Activated CD8-positive, alpha-beta T cell treated with anti-CD3 and anti-CD28 coated beads for 36 hours (primary cell): Measurements from ENCODE around the gene MAPK14. TPM values are rescaled to one million over a fixed set of nuclear protein-coding genes. Genes with fewer than 3 reads are reported as not detected.
A peak's percentile ranks its signal among the peaks of the same experiment; 100 is the strongest.

Source experiments
- ATAC-seq: fragments of 200-7000 bp; cut with Tn5 transposase; one replicate; pipeline ENCODE4 v1.10.0; 2021; ENCODE audit warnings: mild to moderate bottlenecking, moderate library complexity
- CTCF ChIA-PET: fragments of 350-600 bp; sonication (Branson Sonifier 250); formaldehyde crosslinking; loops from one replicate; lab custom pipeline; 2021; ENCODE audit warnings: antibody characterized with exemption; lab: Charles Lee
- POLR2A ChIA-PET: fragments of 350-600 bp; sonication (Branson Sonifier 250); formaldehyde crosslinking; loops from one replicate; lab custom pipeline; 2021; ENCODE audit warnings: antibody characterized with exemption; lab: Charles Lee
- DNase-seq: peaks from one replicate; pipeline ENCODE4 v3.0.0-alpha.2; 2020
- H3K27ac Mint-ChIP-seq: one replicate; pipeline ENCODE4 v1.8.0; 2021; ENCODE audit warnings: mild to moderate bottlenecking, mixed read lengths
- H3K27me3 Mint-ChIP-seq: one replicate; pipeline ENCODE4 v1.8.0; 2021; ENCODE audit warnings: mixed read lengths
- H3K36me3 Mint-ChIP-seq: one replicate; pipeline ENCODE4 v1.8.0; 2021; ENCODE audit warnings: low read depth, mixed read lengths
- H3K4me1 Mint-ChIP-seq: one replicate; pipeline ENCODE4 v1.8.0; 2021; ENCODE audit warnings: low read depth, mixed read lengths
- H3K4me3 Mint-ChIP-seq: one replicate; pipeline ENCODE4 v1.8.0; 2021; ENCODE audit warnings: mild to moderate bottlenecking, moderate library complexity, mixed read lengths
- H3K9me3 Mint-ChIP-seq: one replicate; pipeline ENCODE4 v1.8.0; 2021; ENCODE audit warnings: mixed read lengths
- CTCF ChIP-seq: fragments of 200-600 bp; IDR thresholded peaks from one replicate; pipeline ENCODE4 v1.8.0; 2022; ENCODE audit warnings: antibody characterized with exemption, mild to moderate bottlenecking
- intact Hi-C: fragments of 100-400 bp; cut with micrococcal nuclease; formaldehyde crosslinking; loops from one replicate; pipeline ENCODE4 v1.10.0; 2022
- total RNA-seq, 2 experiments: library from RNA; stranded (reverse); gene quantifications; one replicate each; pipeline ENCODE4 v1.2.3, GENCODE V29; 2021

The MAPK14 gene
- total RNA-seq, 2 experiments from 2014 or later, result 45.7 to 49.8 TPM

GRCh38 chr6:36133912-36134311 is 106.3 kb downstream of the MAPK14 start:
- intact Hi-C loops, result no loop called here
- no peak for TF ChIP-seq CTCF

GRCh38 chr6:36135053-36135731 is 107.6 kb downstream of the MAPK14 start:
- Mint-ChIP-seq H3K27me3 (no peaks in the 10 kb centered on the region), H3K27ac (peak overlapping the region; percentile 14), H3K4me1 (peaks cover 31% of the 10 kb centered on the region), H3K36me3 (peaks cover 43% of the 10 kb centered on the region), H3K9me3 (no peaks in the 10 kb centered on the region), H3K4me3 (no peak overlapping the region)
- TF ChIP-seq CTCF, result no peak
- CTCF ChIA-PET, result interaction anchor here (1.0 to 1.4 kb wide), 3 partner anchors 14 to 60 kb away, joined by 3 to 4 read pairs (median 3); no protein-coding TSS in a partner anchor
- POLR2A ChIA-PET, result no interaction called here
- ATAC-seq (no peak), DNase-seq (no peak)
- intact Hi-C loops, result no loop called here

More at GRCh38 chr6:36133912-36134311, 106.3 kb downstream of the MAPK14 start:
- no peaks in the 10 kb centered on the region for H3K9me3 Mint-ChIP-seq
- CTCF ChIA-PET, result interaction anchor here (1.0 to 5.1 kb wide), 2 partner anchors 12 to 61 kb away, joined by 6 to 37 read pairs; no protein-coding TSS in a partner anchor
- no peaks in the 10 kb centered on the region for H3K27me3 Mint-ChIP-seq
- POLR2A ChIA-PET, result interaction anchor here (1.5 to 5.0 kb wide), 3 partner anchors 12 to 38 kb away, joined by 3 to 42 read pairs (median 4); no protein-coding TSS in a partner anchor
- peaks cover 29% of the 10 kb centered on the region for H3K4me1 Mint-ChIP-seq
- H3K4me3 Mint-ChIP-seq, result no peak overlapping the region
- peaks cover 36% of the 10 kb centered on the region for H3K36me3 Mint-ChIP-seq
- DNase-seq (no peak), ATAC-seq (no peak)
- H3K27ac Mint-ChIP-seq, result peak overlapping the region; percentile 96

- ChIA-PET CTCF (interaction anchor here (1.0 to 1.2 kb wide), 2 partner anchors 14 kb away, joined by 3 read pairs; no protein-coding TSS in a partner anchor), POLR2A (no interaction called here)
- TF ChIP-seq CTCF, result no peak
- DNase-seq (no peak), ATAC-seq (no peak)
- peaks cover 37% of the 10 kb centered on the region for H3K4me1 Mint-ChIP-seq
- H3K27me3 Mint-ChIP-seq, result no peaks in the 10 kb centered on the region
- H3K27ac Mint-ChIP-seq, result no peak overlapping the region
- no peaks in the 10 kb centered on the region for H3K9me3 Mint-ChIP-seq
- peaks cover 45% of the 10 kb centered on the region for H3K36me3 Mint-ChIP-seq
- no peak overlapping the region for H3K4me3 Mint-ChIP-seq
- intact Hi-C loops, result no loop called here
These were observed 108.4 kb downstream of the MAPK14 start for GRCh38 chr6:36136034-36136433.

- intact Hi-C loops, result no loop called here
- CTCF ChIA-PET, result no interaction called here
- peaks cover 38% of the 10 kb centered on the region for H3K4me1 Mint-ChIP-seq
- H3K9me3 Mint-ChIP-seq, result no peaks in the 10 kb centered on the region
- no peak overlapping the region for H3K4me3 Mint-ChIP-seq
- H3K36me3 Mint-ChIP-seq, result peaks cover 47% of the 10 kb centered on the region
- TF ChIP-seq CTCF, result no peak
- H3K27me3 Mint-ChIP-seq, result no peaks in the 10 kb centered on the region
- DNase-seq (no peak), ATAC-seq (no peak)
- peak overlapping the region; percentile 10 for H3K27ac Mint-ChIP-seq
- POLR2A ChIA-PET, result no interaction called here
These were observed 108.9 kb downstream of the MAPK14 start for GRCh38 chr6:36136551-36136950.

- ChIA-PET POLR2A (interaction anchor here (0.6 to 2.2 kb wide), 2 partner anchors 8 to 246 kb away, joined by 3 to 12 read pairs; partner anchors contain the start of gene MAPK13), CTCF (interaction anchor here (0.8 to 1.7 kb wide), 8 partner anchors 7 to 220 kb away, joined by 3 to 8 read pairs (median 3); no protein-coding TSS in a partner anchor)
- Mint-ChIP-seq H3K9me3 (no peaks in the 10 kb centered on the region), H3K4me3 (no peak overlapping the region), H3K36me3 (peaks cover 33% of the 10 kb centered on the region), H3K27me3 (no peaks in the 10 kb centered on the region), H3K4me1 (peaks cover 25% of the 10 kb centered on the region), H3K27ac (no peak overlapping the region)
- ATAC-seq (no peak), DNase-seq (no peak)
- no peak for TF ChIP-seq CTCF
- intact Hi-C loops, result no loop called here
These were observed 111.1 kb downstream of the MAPK14 start for GRCh38 chr6:36138667-36139066.
